ENCODE results near the gene CENPP.
"Not testable (repeated sequence)": the region's sequence is repeated elsewhere in the genome, so short reads cannot be mapped to it uniquely, and the experiment has no call there.

CENPP gene

GRCh38 chr9:92592946-92593861 is 267.5 kb downstream of the CENPP start:
- no peak overlapping the region for H3K4me3 ChIP-seq
- no peaks in the 10 kb centered on the region for H3K36me3 ChIP-seq (replicated peaks)
- in situ Hi-C loops (cut with MboI; ENCODE audit: low sequenced_read_pairs): no loop called here
- no peaks in the 10 kb centered on the region for H3K4me1 ChIP-seq
- no peak for DNase-seq (ENCODE audit: low spot score in 2 of 2)
- no peaks in the 10 kb centered on the region for H3K9me3 ChIP-seq
- no peaks in the 10 kb centered on the region for H3K27me3 ChIP-seq (ENCODE audit: low read depth)

GRCh38 chr9:92595075-92595474 is 269.3 kb downstream of the CENPP start:
- H3K4me3 ChIP-seq; H3K27me3 ChIP-seq (ENCODE audit: low read depth); H3K9me3 ChIP-seq; H3K36me3 ChIP-seq (replicated peaks); H3K4me1 ChIP-seq; in situ Hi-C loops (cut with MboI; ENCODE audit: low sequenced_read_pairs); DNase-seq (ENCODE audit: low spot score in 2 of 2): not testable (repeated sequence)

- H3K36me3 ChIP-seq (replicated peaks): no peaks in the 10 kb centered on the region
- H3K4me1 ChIP-seq: no peaks in the 10 kb centered on the region
- DNase-seq (ENCODE audit: low spot score in 2 of 2): no peak
- no peak overlapping the region for H3K4me3 ChIP-seq
- no peaks in the 10 kb centered on the region for H3K9me3 ChIP-seq
- in situ Hi-C loops (cut with MboI; ENCODE audit: low sequenced_read_pairs): no loop called here
- H3K27me3 ChIP-seq (ENCODE audit: low read depth): no peaks in the 10 kb centered on the region
Measured at GRCh38 chr9:92595930-92596329, 270.2 kb downstream of the CENPP start.

- Histone ChIP-seq H3K4me1 (no peaks in the 10 kb centered on the region), H3K27me3 (ENCODE audit: low read depth) (no peaks in the 10 kb centered on the region), H3K4me3 (no peak overlapping the region), H3K9me3 (no peaks in the 10 kb centered on the region), H3K36me3 (replicated peaks) (no peaks in the 10 kb centered on the region)
- no peak for DNase-seq (ENCODE audit: low spot score in 2 of 2)
- in situ Hi-C loops (cut with MboI; ENCODE audit: low sequenced_read_pairs): no loop called here
Measured at GRCh38 chr9:92598382-92598781, 272.6 kb downstream of the CENPP start.

- in situ Hi-C loops (cut with MboI; ENCODE audit: low sequenced_read_pairs): no loop called here
- DNase-seq (ENCODE audit: low spot score in 2 of 2): no peak
- H3K4me3 ChIP-seq: no peak overlapping the region
Measured at GRCh38 chr9:92599938-92600461, 274.2 kb downstream of the CENPP start.

GRCh38 chr9:92600462-92601261 is 274.9 kb downstream of the CENPP start:
- H3K4me3 ChIP-seq: no peak overlapping the region
- no peaks in the 10 kb centered on the region for H3K27me3 ChIP-seq (ENCODE audit: low read depth)
- in situ Hi-C loops (cut with MboI; ENCODE audit: low sequenced_read_pairs): no loop called here
- H3K36me3 ChIP-seq (replicated peaks): no peaks in the 10 kb centered on the region
- H3K4me1 ChIP-seq: no peaks in the 10 kb centered on the region
- no peak for DNase-seq (ENCODE audit: low spot score in 2 of 2)
- H3K9me3 ChIP-seq: no peaks in the 10 kb centered on the region

More at GRCh38 chr9:92599938-92600461, 274.2 kb downstream of the CENPP start:
- Histone ChIP-seq H3K9me3 (no peaks in the 10 kb centered on the region), H3K36me3 (replicated peaks) (no peaks in the 10 kb centered on the region), H3K4me1 (no peaks in the 10 kb centered on the region), H3K27me3 (ENCODE audit: low read depth) (no peaks in the 10 kb centered on the region)

GRCh38 chr9:92601451-92601850 is 275.7 kb downstream of the CENPP start:
- in situ Hi-C loops (cut with MboI; ENCODE audit: low sequenced_read_pairs): no loop called here
- H3K9me3 ChIP-seq: no peaks in the 10 kb centered on the region
- DNase-seq (ENCODE audit: low spot score in 2 of 2): no peak
- no peak overlapping the region for H3K4me3 ChIP-seq
- no peaks in the 10 kb centered on the region for H3K27me3 ChIP-seq (ENCODE audit: low read depth)
- H3K36me3 ChIP-seq (replicated peaks): no peaks in the 10 kb centered on the region
- no peaks in the 10 kb centered on the region for H3K4me1 ChIP-seq

- DNase-seq (ENCODE audit: low spot score in 2 of 2): no peak
- Histone ChIP-seq H3K4me3 (no peak overlapping the region), H3K27me3 (ENCODE audit: low read depth) (no peaks in the 10 kb centered on the region), H3K9me3 (no peaks in the 10 kb centered on the region), H3K4me1 (no peaks in the 10 kb centered on the region), H3K36me3 (replicated peaks) (no peaks in the 10 kb centered on the region)
- in situ Hi-C loops (cut with MboI; ENCODE audit: low sequenced_read_pairs): no loop called here
Measured at GRCh38 chr9:92602413-92602812, 276.7 kb downstream of the CENPP start.

- H3K4me1 ChIP-seq: no peaks in the 10 kb centered on the region
- no peaks in the 10 kb centered on the region for H3K9me3 ChIP-seq
- no peak for DNase-seq (ENCODE audit: low spot score in 2 of 2)
- no peaks in the 10 kb centered on the region for H3K27me3 ChIP-seq (ENCODE audit: low read depth)
- no peaks in the 10 kb centered on the region for H3K36me3 ChIP-seq (replicated peaks)
- in situ Hi-C loops (cut with MboI; ENCODE audit: low sequenced_read_pairs): no loop called here
- H3K4me3 ChIP-seq: no peak overlapping the region
Measured at GRCh38 chr9:92603100-92603499, 277.3 kb downstream of the CENPP start.

GRCh38 chr9:92603990-92604389 is 278.2 kb downstream of the CENPP start:
- Histone ChIP-seq H3K4me3 (no peak overlapping the region), H3K36me3 (replicated peaks) (no peaks in the 10 kb centered on the region), H3K9me3 (no peaks in the 10 kb centered on the region), H3K4me1 (peaks cover 2% of the 10 kb centered on the region), H3K27me3 (ENCODE audit: low read depth) (no peaks in the 10 kb centered on the region)
- in situ Hi-C loops (cut with MboI; ENCODE audit: low sequenced_read_pairs): no loop called here
- DNase-seq (ENCODE audit: low spot score in 2 of 2): no peak

GRCh38 chr9:92605224-92605623 is 279.5 kb downstream of the CENPP start:
- DNase-seq (ENCODE audit: low spot score in 2 of 2): no peak
- Histone ChIP-seq H3K27me3 (ENCODE audit: low read depth) (no peaks in the 10 kb centered on the region), H3K4me1 (peaks cover 7% of the 10 kb centered on the region), H3K9me3 (no peaks in the 10 kb centered on the region), H3K4me3 (no peak overlapping the region), H3K36me3 (replicated peaks) (no peaks in the 10 kb centered on the region)
- in situ Hi-C loops (cut with MboI; ENCODE audit: low sequenced_read_pairs): no loop called here

GRCh38 chr9:92607088-92607487 is 281.3 kb downstream of the CENPP start:
- Histone ChIP-seq H3K4me3 (no peak overlapping the region), H3K9me3 (no peaks in the 10 kb centered on the region), H3K36me3 (replicated peaks) (peaks cover 3% of the 10 kb centered on the region), H3K27me3 (ENCODE audit: low read depth) (no peaks in the 10 kb centered on the region), H3K4me1 (peaks cover 7% of the 10 kb centered on the region)
- in situ Hi-C loops (cut with MboI; ENCODE audit: low sequenced_read_pairs): no loop called here
- no peak for DNase-seq (ENCODE audit: low spot score in 2 of 2)

- in situ Hi-C loops (cut with MboI; ENCODE audit: low sequenced_read_pairs): no loop called here
- peaks cover 3% of the 10 kb centered on the region for H3K36me3 ChIP-seq (replicated peaks)
- no peak for DNase-seq (ENCODE audit: low spot score in 2 of 2)
- H3K4me3 ChIP-seq: no peak overlapping the region
- no peaks in the 10 kb centered on the region for H3K27me3 ChIP-seq (ENCODE audit: low read depth)
- no peaks in the 10 kb centered on the region for H3K9me3 ChIP-seq
- peaks cover 7% of the 10 kb centered on the region for H3K4me1 ChIP-seq
Measured at GRCh38 chr9:92607773-92608172, 282.0 kb downstream of the CENPP start.

Measured in HAP-1 (cell line).